ENCODE measurements around the gene KCNQ1. TPM values are rescaled to one million over a fixed set of nuclear protein-coding genes. Genes with fewer than 3 reads are reported as not detected.

Gene KCNQ1
- total and polyA plus RNA-seq, 12 donors: 11.0 to 447 (median 320) TPM

- H3K9me3 ChIP-seq (replicated peaks in 1 of 3): peaks cover 0 to 6% (median 0%) of the 10 kb centered on the region in 3 donors
- peaks cover 0 to 5% of the 10 kb centered on the region in 2 donors for H3K4me1 ChIP-seq (replicated peaks in 1 of 2)
- no peak overlapping the region for H3K27ac ChIP-seq
- intact Hi-C loops (cut with DNase I): no loop called here
- no peak overlapping the region for H3K4me3 ChIP-seq
- WGBS, 4 donors: 80 to 94% (median 89%) methylated on average over 2 to 6 of the region's 6 CpGs
- H3K36me3 ChIP-seq (replicated peaks in 1 of 2): no peaks in the 10 kb centered on the region
- no peak for DNase-seq
- no peak for TF ChIP-seq POLR2A (IDR thresholded peaks at IDR 0.05)
- TF ChIP-seq, protein P1, sequence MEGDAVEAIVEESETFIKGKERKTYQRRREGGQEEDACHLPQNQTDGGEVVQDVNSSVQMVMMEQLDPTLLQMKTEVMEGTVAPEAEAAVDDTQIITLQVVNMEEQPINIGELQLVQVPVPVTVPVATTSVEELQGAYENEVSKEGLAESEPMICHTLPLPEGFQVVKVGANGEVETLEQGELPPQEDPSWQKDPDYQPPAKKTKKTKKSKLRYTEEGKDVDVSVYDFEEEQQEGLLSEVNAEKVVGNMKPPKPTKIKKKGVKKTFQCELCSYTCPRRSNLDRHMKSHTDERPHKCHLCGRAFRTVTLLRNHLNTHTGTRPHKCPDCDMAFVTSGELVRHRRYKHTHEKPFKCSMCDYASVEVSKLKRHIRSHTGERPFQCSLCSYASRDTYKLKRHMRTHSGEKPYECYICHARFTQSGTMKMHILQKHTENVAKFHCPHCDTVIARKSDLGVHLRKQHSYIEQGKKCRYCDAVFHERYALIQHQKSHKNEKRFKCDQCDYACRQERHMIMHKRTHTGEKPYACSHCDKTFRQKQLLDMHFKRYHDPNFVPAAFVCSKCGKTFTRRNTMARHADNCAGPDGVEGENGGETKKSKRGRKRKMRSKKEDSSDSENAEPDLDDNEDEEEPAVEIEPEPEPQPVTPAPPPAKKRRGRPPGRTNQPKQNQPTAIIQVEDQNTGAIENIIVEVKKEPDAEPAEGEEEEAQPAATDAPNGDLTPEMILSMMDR (IDR thresholded peaks at IDR 0.05): no peak
- no peaks in the 10 kb centered on the region for H3K27me3 ChIP-seq
Observed at GRCh38 chr11:2817431-2817830, 372.6 kb downstream of the KCNQ1 start.

DNA sequence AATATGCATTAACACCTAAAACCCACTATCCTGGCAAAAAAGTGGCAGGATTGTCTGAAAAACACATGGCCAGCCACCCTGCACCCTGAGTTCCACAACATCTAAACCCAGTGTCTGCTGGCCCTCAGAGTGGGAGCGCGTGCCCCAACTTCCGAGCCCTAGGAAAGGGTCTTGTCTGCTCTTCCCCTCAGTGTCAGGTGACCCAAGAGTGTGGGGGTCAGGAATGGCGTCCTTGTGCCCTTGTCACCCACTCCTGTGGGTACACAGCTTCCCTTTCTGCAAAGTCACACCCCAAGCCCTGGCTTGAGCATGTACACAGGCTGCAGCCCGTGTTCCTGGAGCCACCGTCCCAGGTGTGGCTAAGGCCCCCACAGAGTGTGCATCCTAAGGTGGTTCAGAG is 373.2 kb downstream of the KCNQ1 start:
- H3K4me1 ChIP-seq (replicated peaks in 1 of 2): no peaks in the 10 kb centered on the region
- DNase-seq: no peak
- H3K27ac ChIP-seq: no peak overlapping the region
- H3K27me3 ChIP-seq: no peaks in the 10 kb centered on the region
- intact Hi-C loops (cut with DNase I): no loop called here
- TF ChIP-seq, protein P1 (IDR thresholded peaks at IDR 0.05): no peak
- TF ChIP-seq POLR2A (IDR thresholded peaks at IDR 0.05): no peak
- 91 to 100% (median 95%) methylated on average over 6 of the region's 6 CpGs for WGBS, 4 donors
- no peaks in the 10 kb centered on the region for H3K36me3 ChIP-seq (replicated peaks in 1 of 2)
- H3K4me3 ChIP-seq: no peak overlapping the region
- H3K9me3 ChIP-seq (replicated peaks in 1 of 3): peaks cover 0 to 6% (median 0%) of the 10 kb centered on the region in 3 donors

GRCh38 chr11:2818503-2818902 is 373.7 kb downstream of the KCNQ1 start:
- no peak for DNase-seq

DNA sequence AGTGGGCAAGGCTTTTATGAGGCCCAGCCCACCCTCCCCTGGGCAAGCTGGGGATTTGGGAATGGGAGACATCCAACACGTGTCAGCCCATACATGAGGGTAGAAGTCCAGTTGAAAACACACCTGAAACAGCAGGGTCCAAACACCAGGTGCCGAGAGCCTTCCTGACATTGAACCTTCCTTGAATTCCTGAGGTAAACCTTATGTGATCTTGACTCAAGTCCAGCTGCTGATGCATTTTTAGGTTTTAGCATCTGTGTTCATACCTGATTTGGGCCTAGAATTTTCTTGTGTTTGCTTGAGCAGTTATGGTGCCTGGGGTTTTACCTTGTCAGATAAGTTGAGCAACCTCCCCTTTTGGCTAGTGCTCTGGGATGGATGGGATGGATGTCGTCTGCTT is 374.5 kb downstream of the KCNQ1 start:
- no peak for DNase-seq
- H3K27me3 ChIP-seq: no peaks in the 10 kb centered on the region
- TF ChIP-seq, protein P1 (IDR thresholded peaks at IDR 0.05): no peak
- no peak for TF ChIP-seq POLR2A (IDR thresholded peaks at IDR 0.05)
- intact Hi-C loops (cut with DNase I): no loop called here
- H3K4me3 ChIP-seq: no peak overlapping the region
- H3K4me1 ChIP-seq (replicated peaks in 1 of 2): peaks cover 0 to 6% of the 10 kb centered on the region in 2 donors
- 92 to 99% (median 97%) methylated on average over 3 of the region's 3 CpGs for WGBS, 4 donors
- peaks cover 0 to 6% (median 0%) of the 10 kb centered on the region in 3 donors for H3K9me3 ChIP-seq (replicated peaks in 1 of 3)
- H3K27ac ChIP-seq: no peak overlapping the region
- H3K36me3 ChIP-seq (replicated peaks in 1 of 2): no peaks in the 10 kb centered on the region

More at GRCh38 chr11:2818503-2818902, 373.7 kb downstream of the KCNQ1 start:
- peaks cover 0 to 6% (median 0%) of the 10 kb centered on the region in 3 donors for H3K9me3 ChIP-seq (replicated peaks in 1 of 3)
- intact Hi-C loops (cut with DNase I): no loop called here
- WGBS, 4 donors: 94 to 100% (median 95%) methylated on average over 2 to 5 of the region's 5 CpGs
- H3K36me3 ChIP-seq (replicated peaks in 1 of 2): no peaks in the 10 kb centered on the region
- H3K4me1 ChIP-seq (replicated peaks in 1 of 2): no peaks in the 10 kb centered on the region
- no peak overlapping the region for H3K4me3 ChIP-seq
- no peaks in the 10 kb centered on the region for H3K27me3 ChIP-seq
- H3K27ac ChIP-seq: no peak overlapping the region
- TF ChIP-seq, protein P1 (IDR thresholded peaks at IDR 0.05): no peak
- TF ChIP-seq POLR2A (IDR thresholded peaks at IDR 0.05): no peak

All from adrenal gland (tissue), 12 donors.